Upper lobe of left lung (tissue), 4 donors: ENCODE results near the gene NRXN3.

Experiments
- EP300 ChIP-seq, 4 donors: sonication (generic); formaldehyde crosslinking; IDR thresholded peaks; one replicate each; pipeline ENCODE4 v1.5.1; 2017; ENCODE audit warnings: antibody characterized with exemption in 4 of 4, control low read depth in 2 of 4
- POLR2A ChIP-seq, 4 donors: fragments of 450-650 bp; IDR thresholded peaks; one replicate each; pipeline ENCODE4 v1.5.1; 2016 to 2017; ENCODE audit warnings: antibody characterized with exemption in 4 of 4, mild to moderate bottlenecking in 2 of 4
- POLR2AphosphoS5 ChIP-seq, 2 donors: sonication (generic); formaldehyde crosslinking; IDR thresholded peaks; one replicate each; pipeline ENCODE4 v1.5.1; 2017; ENCODE audit warnings: antibody characterized with exemption in 2 of 2
- TF ChIP-seq, protein P1 (sequence below), 6 experiments: fragments of 450-650 bp in 4 of 6; fragments of 200-600 bp in 2 of 6; sonication (generic) in 2 of 6; IDR thresholded peaks; one replicate each; pipeline ENCODE4 v1.5.1; 2016 to 2019; ENCODE audit warnings: antibody characterized with exemption in 6 of 6

GRCh38 chr14:79496701-79497100 is 1326.5 kb downstream of the NRXN3 start:
- TF ChIP-seq, protein P1, sequence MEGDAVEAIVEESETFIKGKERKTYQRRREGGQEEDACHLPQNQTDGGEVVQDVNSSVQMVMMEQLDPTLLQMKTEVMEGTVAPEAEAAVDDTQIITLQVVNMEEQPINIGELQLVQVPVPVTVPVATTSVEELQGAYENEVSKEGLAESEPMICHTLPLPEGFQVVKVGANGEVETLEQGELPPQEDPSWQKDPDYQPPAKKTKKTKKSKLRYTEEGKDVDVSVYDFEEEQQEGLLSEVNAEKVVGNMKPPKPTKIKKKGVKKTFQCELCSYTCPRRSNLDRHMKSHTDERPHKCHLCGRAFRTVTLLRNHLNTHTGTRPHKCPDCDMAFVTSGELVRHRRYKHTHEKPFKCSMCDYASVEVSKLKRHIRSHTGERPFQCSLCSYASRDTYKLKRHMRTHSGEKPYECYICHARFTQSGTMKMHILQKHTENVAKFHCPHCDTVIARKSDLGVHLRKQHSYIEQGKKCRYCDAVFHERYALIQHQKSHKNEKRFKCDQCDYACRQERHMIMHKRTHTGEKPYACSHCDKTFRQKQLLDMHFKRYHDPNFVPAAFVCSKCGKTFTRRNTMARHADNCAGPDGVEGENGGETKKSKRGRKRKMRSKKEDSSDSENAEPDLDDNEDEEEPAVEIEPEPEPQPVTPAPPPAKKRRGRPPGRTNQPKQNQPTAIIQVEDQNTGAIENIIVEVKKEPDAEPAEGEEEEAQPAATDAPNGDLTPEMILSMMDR (IDR thresholded peaks at IDR 0.05): no peak
- TF ChIP-seq POLR2A (IDR thresholded peaks at IDR 0.05) (no peak), EP300 (IDR thresholded peaks at IDR 0.05) (no peak), POLR2AphosphoS5 (IDR thresholded peaks at IDR 0.05) (no peak)
